Stimulated activated CD4-positive, alpha-beta T cell treated with anti-CD3 and anti-CD28 coated beads, TNF-alpha, amount 100 ng/mL, for 4 hours (primary cell): Measurements from ENCODE around the gene SEPTIN8.
A peak's percentile ranks its signal among the peaks of the same experiment; 100 is the strongest.

ENCODE experiments used
- DNase-seq, 3 experiments: peaks; one replicate each; pipeline ENCODE4 v3.0.0-alpha.2; 2020; ENCODE audit warnings: low read depth in 3 of 3

Gene SEPTIN8, protein sequence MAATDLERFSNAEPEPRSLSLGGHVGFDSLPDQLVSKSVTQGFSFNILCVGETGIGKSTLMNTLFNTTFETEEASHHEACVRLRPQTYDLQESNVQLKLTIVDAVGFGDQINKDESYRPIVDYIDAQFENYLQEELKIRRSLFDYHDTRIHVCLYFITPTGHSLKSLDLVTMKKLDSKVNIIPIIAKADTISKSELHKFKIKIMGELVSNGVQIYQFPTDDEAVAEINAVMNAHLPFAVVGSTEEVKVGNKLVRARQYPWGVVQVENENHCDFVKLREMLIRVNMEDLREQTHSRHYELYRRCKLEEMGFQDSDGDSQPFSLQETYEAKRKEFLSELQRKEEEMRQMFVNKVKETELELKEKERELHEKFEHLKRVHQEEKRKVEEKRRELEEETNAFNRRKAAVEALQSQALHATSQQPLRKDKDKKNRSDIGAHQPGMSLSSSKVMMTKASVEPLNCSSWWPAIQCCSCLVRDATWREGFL

DNA sequence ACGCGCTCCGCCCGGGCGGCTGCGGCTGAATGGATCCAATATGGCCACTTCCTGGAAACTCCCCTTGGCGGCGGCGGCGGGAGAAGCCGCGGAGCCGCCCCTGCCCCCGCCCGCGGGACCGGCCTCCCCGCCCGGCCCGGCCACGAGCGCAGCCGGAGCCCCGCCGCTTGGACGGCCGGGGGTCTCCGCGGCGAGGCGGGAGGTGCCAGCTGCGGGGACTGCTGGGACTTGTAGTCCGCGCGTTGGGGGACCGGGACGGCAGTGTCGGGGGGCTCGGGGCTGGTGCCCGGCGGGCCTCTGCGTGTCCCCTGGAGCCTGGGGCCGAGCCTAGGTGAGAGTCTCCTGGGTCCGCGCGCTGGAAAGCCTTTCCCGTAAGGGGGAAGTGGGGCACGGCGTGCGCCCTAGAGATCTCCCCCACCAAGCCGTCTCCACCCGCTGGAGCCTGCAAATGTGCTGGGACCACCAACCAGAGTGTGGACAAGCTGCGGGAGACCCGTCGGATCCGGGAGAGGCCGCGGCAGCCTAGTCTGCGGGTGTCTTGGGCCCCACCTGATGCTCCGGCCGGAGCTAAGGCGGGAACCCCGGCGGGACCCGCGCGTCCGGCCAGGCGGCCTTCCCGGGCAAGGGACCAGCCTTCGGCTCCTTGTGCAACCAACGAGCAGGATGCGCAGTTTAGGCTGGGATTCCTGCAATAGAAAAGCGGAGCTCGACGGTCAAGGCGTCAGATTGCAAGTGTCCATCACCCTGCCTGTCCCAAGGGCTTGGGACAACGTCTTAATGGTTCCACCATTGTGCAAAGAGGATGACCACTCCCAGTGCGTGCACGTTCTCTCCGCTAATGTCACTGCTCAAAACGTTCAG lies at the start of gene SEPTIN8:
SEPTIN8 (minus strand) TSS at position 31 of the 861 bp plus-strand sequence. CDS start 102 bp downstream, outside the sequence.
- peak in 1 of 3 experiments; percentile 37 for DNase-seq

DNA sequence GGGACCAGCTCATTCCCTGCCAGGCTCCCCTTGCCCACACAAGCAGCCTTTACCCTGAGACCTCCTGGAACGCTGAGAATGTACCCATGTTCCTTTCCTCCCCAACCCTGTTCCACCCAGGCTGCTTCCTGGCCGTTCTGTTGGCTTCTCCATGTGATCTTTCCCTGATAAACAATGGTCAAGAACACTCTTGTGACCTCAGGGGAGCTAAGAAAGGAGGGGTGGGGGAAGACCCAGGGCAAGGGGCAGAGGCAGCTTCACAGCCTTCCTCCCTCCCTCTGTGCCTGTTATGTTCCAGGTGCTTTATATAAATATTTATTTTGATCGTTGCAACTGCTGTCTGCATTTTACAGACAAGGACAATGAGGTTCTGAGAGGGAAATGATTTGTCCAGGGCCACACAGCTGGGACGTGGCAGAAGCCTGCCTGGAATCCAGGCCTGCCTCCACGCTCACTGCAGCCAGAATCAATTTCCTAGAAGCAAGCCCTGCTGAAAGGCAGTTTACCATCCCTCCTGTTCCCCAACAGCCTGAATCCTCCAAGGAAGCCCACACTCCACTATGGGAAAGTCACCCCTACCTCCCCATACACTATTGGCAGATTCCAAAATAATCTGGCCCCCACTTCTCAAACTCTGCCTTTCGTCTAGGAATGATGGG lies 49.5 kb upstream of the SEPTIN8 start:
- DNase-seq = no peak

DNA sequence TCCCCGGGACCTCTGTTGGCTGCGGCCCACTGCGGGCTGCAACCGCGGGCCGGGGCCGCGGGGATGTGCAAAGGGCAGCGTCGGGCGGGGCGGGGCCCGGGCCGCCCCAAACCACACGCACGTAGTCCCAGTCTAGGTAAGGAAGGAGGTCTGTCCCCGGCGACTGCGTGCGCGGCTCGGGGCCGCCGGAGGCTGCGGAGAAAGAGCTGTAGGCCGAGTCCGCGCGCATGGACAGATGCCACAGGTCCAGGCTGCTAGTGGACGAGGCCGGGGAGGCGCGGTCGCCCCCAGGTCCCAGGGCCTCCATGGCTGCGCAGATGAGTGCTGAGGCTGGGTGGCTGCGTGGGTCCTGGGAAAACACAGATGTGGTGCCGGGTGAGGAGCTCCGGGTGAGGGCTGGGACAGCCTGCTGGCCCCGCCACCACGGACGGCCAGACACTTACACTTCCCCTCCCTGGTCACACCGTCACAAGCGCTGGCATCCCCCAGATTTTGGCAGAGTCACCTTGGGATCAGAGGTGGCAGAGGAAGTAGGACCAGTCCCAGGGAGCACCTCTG lies 48.9 kb upstream of the SEPTIN8 start:
- no peak for DNase-seq

DNA sequence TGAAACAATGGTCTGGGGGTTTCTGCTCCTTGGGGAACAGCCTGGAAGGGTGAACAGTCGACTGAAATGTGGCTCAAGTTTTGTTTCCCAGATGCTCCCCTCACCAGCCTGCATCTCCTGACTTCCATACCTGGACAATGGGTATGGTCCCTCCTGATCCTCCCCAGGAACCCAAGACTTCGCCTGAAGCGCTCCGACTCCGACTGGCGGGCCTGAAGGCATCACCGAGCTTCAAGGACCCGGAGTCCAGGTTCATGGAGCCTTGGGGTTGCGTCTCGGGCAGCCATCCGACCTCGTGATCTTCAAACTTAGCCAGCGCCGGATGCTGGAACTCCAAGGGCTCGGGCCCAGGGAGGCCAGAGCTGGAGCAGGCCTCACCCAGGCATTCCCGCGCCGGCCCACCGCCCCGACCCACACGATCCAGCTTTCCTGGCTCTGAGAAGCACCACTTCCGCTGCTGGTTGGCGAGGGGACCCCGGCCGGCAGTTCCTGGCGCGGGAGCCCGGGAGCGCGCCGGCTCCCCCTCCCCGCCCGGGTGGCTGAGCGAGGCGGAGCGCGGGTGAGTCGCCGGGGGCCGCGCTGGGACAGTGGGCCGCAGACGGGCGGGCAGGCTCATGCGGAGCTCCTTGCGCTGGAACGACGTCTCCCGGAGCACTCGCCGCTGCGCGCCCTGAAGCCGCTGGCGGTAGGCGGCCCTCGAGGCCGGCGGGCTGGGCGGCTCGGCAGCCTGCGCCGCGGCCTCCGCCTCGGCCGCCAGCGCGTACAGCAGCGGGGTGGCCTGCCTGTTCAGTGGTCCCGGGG lies 48.2 kb upstream of the SEPTIN8 start:
- no peak for DNase-seq

DNA sequence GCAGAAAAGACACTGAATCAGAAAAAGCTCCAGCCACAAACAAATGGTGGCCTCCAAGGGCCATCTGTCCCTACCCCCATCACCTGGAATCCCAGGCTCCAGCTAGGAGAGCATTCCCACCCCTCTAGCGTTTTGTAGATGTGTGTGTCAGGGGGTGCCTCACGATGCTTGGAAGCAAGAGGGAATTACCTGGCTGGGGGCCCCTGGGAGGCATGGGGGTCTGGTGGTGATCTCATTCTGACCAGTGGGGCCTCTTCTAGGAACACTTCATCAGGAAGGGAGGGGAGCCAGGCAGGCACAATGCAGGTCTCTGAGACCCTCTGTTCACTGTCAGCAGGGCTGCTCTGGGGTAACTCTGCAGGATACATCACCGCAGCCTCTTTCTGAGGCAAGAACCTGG lies 47.4 kb upstream of the SEPTIN8 start:
- DNase-seq = no peak

DNA sequence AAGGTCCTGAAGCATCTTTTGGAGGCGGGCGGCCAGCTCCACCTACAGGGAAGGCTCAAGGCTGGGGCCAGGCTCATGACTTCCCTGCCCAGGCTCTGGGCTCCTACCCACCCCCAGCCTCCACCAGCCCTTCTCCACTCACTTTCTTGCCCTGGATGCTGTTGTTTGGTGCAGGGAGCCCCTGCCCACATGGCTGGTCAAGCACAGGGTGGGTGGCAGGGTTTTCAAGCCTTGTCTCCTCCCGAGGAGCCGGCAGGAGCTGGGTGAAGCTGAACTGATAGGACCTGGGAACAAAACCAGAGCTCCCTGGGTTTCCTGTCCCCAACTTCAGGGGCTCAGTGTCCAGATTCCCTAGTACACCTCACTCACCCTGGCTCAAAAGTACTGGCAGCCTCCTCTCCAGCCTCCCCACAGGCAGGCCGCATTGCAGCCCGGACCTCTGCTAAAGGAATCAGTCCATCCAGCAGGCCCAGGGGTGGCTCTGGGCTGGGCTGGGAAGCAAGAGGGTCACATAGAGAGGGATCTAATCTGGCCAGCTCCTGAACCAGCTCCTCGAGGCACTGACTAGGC lies 46.5 kb upstream of the SEPTIN8 start:
- DNase-seq = no peak

DNA sequence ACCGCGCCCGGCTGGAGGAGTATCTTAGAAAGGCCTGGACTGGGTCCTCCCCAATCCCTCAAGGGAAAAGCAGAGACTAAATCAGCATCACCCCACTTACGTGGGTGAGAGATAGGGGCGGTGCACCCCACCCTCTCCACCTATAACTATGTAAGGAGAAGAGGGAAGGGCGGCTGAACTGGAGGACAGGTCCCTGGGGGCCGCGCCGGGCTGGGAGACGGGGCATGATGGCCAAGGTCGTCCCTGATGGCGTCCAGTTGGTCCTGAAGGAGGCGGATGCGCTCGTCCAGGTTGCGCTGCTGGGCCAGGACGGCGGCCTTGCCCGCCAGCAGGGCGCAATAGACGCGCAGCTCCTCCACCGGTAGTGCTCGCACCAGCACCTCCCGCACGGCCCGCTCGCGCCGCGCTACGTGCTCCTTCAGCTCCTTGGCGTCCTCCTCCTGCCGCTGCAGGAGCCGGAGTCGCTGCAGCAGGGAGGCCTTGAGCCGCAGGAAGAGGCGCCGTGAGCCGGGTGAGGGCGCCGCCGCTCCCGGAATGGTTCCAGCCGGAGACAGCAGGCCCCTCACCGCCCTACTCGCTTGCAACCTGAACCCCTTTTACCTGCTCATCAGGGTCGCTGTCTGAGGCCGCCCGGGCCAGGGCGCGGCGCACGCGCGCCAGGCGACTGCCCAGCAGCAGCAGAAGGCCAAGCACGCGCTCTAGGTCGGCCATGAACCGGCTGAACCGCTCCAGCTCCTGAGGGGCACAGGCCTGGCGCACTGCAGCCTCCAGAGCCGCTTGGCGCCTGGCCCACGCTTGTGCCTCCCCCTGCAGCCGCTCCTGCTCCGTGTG lies 45.8 kb upstream of the SEPTIN8 start:
- no peak for DNase-seq

DNA sequence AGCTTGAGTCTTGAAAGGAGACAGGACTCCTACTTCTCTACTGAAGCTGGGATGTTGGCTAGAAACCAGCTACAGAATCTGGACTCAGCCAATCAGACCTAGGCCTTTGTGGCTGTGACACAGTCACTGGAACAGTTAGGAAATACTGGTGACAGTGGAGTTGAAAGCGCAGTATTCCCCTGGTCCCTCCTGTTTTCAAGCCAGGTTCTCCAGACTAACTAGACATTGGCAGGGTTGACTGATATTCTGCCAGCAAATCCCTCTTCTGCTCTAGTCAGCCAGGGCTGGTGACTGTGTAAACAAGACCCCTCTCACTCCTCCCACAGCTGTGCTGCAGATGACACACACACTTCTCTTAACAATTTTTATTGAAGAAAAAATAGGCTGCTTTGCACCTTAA lies 44.8 kb upstream of the SEPTIN8 start:
- no peak for DNase-seq

DNA sequence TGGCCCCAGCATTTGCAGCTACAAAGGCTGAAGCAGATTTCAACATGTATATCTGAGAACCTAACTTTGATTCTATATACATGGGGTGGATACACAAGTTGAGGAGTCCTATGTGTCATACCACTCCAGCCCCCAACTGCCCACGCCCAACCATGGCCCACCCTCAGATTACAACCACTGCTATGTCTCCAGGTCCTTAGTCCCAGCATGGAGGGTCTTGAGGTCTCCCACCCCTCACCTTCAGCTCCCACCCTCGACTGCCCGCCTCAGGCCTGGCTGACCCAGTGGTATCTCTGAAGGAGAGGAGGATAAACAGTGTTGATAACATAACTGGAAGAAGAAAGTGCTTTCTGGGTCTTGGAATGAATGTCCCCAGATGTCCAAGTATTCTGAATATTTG lies 44.3 kb upstream of the SEPTIN8 start:
- DNase-seq = no peak

DNA sequence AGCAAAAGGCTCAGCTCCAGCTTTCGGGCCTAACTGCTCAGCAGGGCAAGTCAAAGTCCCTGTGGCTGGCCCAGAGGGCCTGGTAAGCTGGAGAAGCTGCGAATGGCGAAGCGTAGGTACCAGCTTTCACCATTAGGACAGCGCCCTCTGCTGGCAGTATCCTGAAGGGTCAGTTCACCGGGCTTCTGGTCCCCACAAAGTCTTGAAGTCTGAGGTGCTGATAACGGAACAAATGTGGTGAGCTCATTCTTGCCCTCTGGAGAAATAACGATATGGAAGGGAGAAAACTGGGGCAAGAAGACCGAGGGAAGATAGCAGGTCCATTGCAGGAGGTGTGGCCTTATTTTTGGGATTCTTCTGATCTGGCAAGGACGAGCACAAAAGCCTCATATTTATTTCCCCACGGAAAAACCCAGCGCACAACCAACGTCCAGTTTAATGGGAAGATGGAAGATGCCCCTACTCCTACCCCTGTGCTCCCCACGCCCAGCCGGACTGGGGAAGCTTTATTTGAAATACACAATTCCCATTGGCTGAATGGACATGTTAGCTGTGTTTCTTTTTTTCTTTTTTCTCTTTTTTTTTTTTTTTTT lies 43.2 kb upstream of the SEPTIN8 start:
- peak; percentile 66 to 88 (median 80) for DNase-seq

DNA sequence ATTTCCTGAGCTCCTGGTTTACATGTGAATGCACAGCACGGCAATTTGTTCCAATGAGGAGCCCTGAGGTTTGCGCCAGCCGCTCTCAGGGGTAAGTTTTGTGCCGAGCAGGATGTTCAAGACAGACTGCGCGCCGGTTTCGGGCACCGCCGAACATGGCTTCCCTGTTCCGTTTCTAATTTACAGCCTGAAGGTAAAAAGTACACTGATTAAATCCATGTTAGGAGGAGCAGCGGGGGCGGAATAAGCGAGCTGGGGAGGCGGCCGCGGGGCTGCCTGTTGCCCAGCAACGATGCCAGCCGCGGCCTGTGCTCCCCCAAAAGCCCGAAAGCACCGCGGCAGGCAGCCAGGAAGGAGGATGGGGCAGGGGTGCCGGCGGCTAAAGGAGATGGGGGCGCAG lies 42.4 kb upstream of the SEPTIN8 start:
- no peak for DNase-seq

DNA sequence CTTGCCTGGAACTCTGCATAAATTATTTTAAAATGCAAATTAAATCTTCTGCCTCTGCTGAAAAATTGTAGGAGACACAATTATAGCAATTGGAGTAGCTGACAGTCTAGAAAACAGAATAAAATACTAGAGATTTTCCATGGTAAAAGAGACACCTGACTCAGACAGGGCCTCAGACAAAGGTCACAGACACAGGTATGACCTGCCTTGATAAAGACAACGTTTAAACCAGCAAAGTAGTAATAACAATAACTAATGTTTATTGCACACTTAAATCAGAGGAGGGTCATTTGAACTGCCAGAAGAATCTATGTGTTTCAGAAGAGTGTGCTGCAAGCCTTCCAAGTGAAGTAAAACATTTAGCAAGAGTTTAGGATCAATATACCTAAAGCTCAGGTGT lies 40.0 kb upstream of the SEPTIN8 start:
- DNase-seq = no peak

DNA sequence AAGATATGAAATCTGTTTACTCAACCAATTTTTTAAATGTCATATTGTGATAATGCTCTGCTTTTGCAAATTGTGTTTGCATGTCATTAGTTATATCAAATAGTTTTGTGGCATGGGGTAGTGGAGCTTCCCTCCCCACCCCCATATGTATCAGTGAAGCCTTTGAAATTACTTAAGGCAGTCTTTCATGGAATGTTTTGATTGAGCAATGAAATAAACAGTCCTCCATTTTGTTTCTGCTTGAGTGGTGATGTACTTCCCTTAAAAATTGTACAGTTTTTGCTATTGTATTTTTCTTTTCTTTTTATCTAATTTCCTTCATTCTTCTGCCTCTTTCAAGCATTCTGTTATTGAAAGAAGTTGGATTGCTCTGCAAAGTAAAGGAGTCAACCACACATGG lies 39.5 kb upstream of the SEPTIN8 start:
- DNase-seq = no peak

DNA sequence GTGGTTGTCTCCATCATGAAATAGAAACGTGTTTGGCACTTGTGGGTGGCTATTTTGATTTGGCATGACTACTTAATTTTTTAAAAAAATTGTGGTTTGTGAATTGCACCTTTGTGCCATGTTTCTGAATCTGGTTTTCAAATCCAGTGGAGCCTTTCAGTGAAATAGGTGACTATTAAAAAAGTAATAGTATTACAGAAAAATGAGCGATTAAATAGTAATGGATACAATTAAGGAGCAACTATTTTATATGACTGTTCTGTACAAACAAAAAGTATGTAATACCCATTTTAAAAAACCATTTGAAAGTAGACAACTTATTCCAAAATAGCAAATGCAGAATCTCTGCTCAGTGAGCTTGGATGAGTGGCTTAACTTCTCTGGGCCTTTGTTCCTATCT lies 39.0 kb upstream of the SEPTIN8 start:
- no peak for DNase-seq

DNA sequence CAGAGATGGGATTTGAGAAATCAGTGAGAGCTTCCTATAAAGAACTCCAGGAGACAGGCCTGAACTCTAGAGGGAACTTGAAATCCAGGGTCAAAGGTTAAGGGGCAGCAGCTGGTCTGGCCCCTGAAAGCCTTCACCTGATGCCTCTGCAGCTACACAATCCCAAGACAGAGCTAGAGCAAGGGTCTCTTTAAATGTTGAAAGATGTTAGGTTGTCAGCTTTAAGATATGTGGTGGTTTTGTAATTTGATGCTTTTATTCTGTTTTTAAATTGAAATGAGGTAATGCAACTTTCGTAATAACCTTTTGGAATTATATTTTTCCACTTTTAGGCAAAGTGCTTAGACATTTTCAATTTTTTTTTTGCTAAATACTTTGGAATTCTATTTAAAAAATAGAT lies 38.4 kb upstream of the SEPTIN8 start:
- DNase-seq = no peak

DNA sequence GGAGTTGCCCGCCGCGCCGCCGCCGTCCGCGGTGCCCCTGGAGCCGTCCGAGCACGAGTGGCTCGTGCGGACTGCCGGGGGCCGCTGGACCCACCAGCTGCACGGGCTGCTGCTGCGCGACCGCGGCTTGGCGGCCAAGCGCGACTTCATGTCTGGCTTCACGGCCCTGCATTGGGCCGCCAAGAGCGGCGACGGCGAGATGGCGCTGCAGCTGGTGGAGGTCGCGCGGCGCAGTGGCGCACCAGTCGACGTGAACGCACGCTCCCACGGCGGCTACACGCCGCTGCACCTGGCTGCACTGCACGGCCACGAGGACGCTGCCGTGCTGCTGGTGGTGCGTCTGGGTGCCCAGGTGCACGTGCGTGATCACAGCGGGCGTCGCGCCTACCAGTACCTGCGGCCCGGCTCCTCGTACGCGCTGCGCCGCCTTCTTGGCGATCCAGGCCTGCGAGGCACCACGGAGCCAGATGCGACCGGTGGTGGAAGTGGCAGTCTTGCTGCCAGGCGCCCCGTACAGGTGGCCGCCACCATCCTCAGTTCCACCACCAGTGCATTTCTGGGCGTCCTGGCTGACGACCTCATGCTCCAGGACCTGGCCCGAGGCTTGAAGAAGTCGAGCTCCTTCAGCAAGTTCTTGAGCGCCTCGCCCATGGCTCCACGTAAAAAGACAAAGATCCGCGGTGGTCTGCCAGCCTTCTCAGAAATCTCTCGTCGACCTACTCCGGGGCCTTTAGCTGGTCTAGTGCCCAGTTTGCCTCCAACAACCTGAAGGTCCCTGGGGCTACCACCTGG lies 37.7 kb upstream of the SEPTIN8 start:
- no peak for DNase-seq

DNA sequence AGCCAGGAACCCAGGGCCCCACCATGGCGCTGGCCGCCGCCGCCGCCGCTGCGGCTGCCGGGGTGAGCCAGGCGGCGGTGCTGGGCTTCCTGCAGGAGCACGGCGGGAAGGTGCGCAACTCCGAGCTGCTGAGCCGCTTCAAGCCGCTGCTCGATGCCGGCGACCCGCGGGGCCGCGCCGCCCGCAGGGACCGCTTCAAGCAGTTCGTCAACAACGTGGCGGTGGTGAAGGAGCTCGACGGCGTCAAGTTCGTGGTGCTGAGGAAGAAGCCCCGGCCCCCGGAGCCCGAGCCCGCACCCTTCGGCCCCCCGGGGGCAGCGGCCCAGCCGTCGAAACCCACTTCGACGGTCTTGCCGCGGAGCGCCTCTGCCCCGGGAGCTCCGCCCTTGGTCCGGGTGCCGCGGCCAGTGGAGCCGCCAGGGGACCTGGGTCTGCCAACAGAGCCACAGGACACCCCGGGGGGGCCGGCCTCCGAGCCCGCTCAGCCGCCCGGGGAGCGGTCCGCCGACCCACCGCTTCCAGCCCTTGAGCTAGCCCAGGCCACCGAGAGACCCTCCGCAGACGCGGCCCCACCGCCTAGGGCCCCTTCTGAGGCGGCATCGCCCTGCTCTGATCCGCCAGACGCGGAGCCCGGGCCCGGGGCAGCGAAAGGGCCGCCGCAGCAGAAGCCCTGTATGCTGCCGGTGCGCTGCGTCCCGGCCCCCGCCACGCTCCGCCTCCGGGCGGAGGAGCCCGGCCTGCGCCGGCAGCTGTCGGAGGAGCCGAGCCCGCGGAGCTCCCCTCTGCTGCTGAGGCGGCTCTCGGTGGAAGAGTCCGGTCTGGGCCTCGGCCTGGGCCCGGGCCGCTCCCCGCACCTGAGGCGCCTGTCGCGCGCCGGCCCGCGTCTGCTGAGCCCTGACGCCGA lies 36.8 kb upstream of the SEPTIN8 start:
- no peak for DNase-seq
